Neural progenitor cell (in vitro differentiated cells): Measurements from ENCODE around the gene COX20.

Experiments used
- EZH2 ChIP-seq: fragments of 200-600 bp; sonication (generic); IDR thresholded peaks from 2 replicates; pipeline ENCODE4 v1.6.1; 2017; ENCODE audit warnings: antibody characterized with exemption, mild to moderate bottlenecking, moderate library complexity
- EZH2phosphoT487 ChIP-seq: fragments of 200-600 bp; sonication (generic); IDR thresholded peaks from 2 replicates; pipeline ENCODE4 v1.6.1; 2017; ENCODE audit warnings: antibody characterized with exemption
- TF ChIP-seq, protein P1 (sequence below): fragments of 200-600 bp; sonication (generic); IDR thresholded peaks from 2 replicates; pipeline ENCODE4 v1.5.1; 2017; ENCODE audit warnings: antibody characterized with exemption, mild to moderate bottlenecking

DNA sequence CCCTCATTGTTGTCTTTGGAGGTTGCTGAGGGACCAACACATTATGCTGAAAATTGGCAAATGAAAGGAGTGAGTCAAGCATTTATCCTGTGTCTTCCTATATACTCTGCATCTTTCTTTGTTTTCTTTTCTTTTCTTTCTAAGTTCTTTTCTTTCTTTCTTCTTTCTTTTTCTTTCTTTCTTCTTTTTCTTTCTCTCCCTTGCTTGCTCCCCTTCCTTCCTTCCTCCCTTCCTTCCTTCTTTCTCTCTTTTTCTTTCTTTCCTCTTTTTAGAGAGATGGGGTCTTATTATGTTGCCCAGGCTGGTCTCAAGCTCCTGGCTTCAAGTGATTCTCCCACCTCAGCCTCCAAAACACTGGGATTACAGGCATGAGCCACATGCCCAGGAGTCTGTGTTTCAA lies 28.3 kb upstream of the COX20 start:
- TF ChIP-seq, protein P1, sequence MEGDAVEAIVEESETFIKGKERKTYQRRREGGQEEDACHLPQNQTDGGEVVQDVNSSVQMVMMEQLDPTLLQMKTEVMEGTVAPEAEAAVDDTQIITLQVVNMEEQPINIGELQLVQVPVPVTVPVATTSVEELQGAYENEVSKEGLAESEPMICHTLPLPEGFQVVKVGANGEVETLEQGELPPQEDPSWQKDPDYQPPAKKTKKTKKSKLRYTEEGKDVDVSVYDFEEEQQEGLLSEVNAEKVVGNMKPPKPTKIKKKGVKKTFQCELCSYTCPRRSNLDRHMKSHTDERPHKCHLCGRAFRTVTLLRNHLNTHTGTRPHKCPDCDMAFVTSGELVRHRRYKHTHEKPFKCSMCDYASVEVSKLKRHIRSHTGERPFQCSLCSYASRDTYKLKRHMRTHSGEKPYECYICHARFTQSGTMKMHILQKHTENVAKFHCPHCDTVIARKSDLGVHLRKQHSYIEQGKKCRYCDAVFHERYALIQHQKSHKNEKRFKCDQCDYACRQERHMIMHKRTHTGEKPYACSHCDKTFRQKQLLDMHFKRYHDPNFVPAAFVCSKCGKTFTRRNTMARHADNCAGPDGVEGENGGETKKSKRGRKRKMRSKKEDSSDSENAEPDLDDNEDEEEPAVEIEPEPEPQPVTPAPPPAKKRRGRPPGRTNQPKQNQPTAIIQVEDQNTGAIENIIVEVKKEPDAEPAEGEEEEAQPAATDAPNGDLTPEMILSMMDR = no peak
- TF ChIP-seq EZH2 (no peak), EZH2phosphoT487 (no peak)
